Mesothelial cell of epicardium (in vitro differentiated cells): ENCODE data around the gene KIFC3. TPM values are rescaled to one million over a fixed set of nuclear protein-coding genes. Genes with fewer than 3 reads are reported as not detected.

ENCODE experiments used
- DNase-seq, 2 experiments: peaks; one replicate each; pipeline ENCODE4 v3.0.0; 2021; ENCODE audit warnings: low spot score in 2 of 2; ENCODE audit not compliant: unreplicated experiment in 2 of 2
- H3K27ac Mint-ChIP-seq: 2 replicates; pipeline ENCODE4 v1.8.0; 2021; ENCODE audit warnings: mixed read lengths
- H3K27me3 Mint-ChIP-seq: 2 replicates; pipeline ENCODE4 v1.8.0; 2021; ENCODE audit warnings: low read depth, mixed read lengths
- H3K36me3 Mint-ChIP-seq: 2 replicates; pipeline ENCODE4 v1.8.0; 2021; ENCODE audit warnings: mixed read lengths
- H3K4me1 Mint-ChIP-seq: 2 replicates; pipeline ENCODE4 v1.8.0; 2021; ENCODE audit warnings: mixed read lengths
- H3K4me3 Mint-ChIP-seq: 2 replicates; pipeline ENCODE4 v1.8.0; 2021; ENCODE audit warnings: mild to moderate bottlenecking, moderate library complexity, mixed read lengths
- H3K9me3 Mint-ChIP-seq: 2 replicates; pipeline ENCODE4 v1.8.0; 2021; ENCODE audit warnings: mixed read lengths
- CTCF ChIP-seq: fragments of 200-600 bp; sonication (generic); IDR thresholded peaks from one replicate; pipeline ENCODE4 v1.5.0; 2021; ENCODE audit warnings: antibody characterized with exemption; ENCODE audit not compliant: unreplicated experiment
- total RNA-seq: library from RNA; stranded (reverse); gene quantifications from 3 replicates; pipeline ENCODE4 v1.2.1, GENCODE V29; 2021

Gene KIFC3
- total RNA-seq, 1 donor from 2014 or later: 38.7 TPM

GRCh38 chr16:57738844-57739243 lies 63.4 kb downstream of the KIFC3 start:
- DNase-seq: no peak
- Mint-ChIP-seq H3K36me3 (peaks cover 3% of the 10 kb centered on the region), H3K9me3 (no peaks in the 10 kb centered on the region), H3K27me3 (no peaks in the 10 kb centered on the region), H3K4me1 (peaks cover 27% of the 10 kb centered on the region), H3K4me3 (no peak overlapping the region), H3K27ac (no peak overlapping the region)
- no peak for TF ChIP-seq CTCF

GRCh38 chr16:57736419-57737351 lies 65.6 kb downstream of the KIFC3 start:
- Mint-ChIP-seq H3K9me3 (peaks cover 13% of the 10 kb centered on the region), H3K27ac (peak overlapping the region; percentile 99), H3K4me3 (peak overlapping the region; percentile 89), H3K4me1 (peaks cover 27% of the 10 kb centered on the region), H3K27me3 (no peaks in the 10 kb centered on the region), H3K36me3 (peaks cover 3% of the 10 kb centered on the region)
- TF ChIP-seq CTCF: no peak
- no peak for DNase-seq

- peak within 1 kb of the TSS; percentile 89 for H3K4me3 Mint-ChIP-seq
- peaks cover 3% of the 10 kb centered on the region for H3K36me3 Mint-ChIP-seq
- DNase-seq: no peak
- peaks cover 13% of the 10 kb centered on the region for H3K9me3 Mint-ChIP-seq
- H3K4me1 Mint-ChIP-seq: peaks cover 25% of the 10 kb centered on the region
- no peak for TF ChIP-seq CTCF
- H3K27me3 Mint-ChIP-seq: peaks cover 3% of the 10 kb centered on the region
- H3K27ac Mint-ChIP-seq: peak within 1 kb of the TSS; percentile 99
Observed at GRCh38 chr16:57735755-57736418, 66.4 kb downstream of the KIFC3 start, which contains the start of gene KATNB1. TSS of gene KATNB1 (plus strand) at chr16:57735770. CDS start at chr16:57737244, 1,474 bp downstream.

- Mint-ChIP-seq H3K27ac (peak overlapping the region; percentile 99), H3K4me1 (peaks cover 25% of the 10 kb centered on the region), H3K9me3 (peaks cover 13% of the 10 kb centered on the region), H3K27me3 (peaks cover 3% of the 10 kb centered on the region), H3K36me3 (peaks cover 3% of the 10 kb centered on the region), H3K4me3 (peak overlapping the region; percentile 89)
- TF ChIP-seq CTCF: no peak
- peak; percentile 95 to 98 for DNase-seq
Observed at GRCh38 chr16:57734925-57735754, 67.2 kb downstream of the KIFC3 start.

GRCh38 chr16:57734308-57734924 lies 67.9 kb downstream of the KIFC3 start:
- H3K9me3 Mint-ChIP-seq: peaks cover 13% of the 10 kb centered on the region
- peak overlapping the region; percentile 89 for H3K4me3 Mint-ChIP-seq
- H3K4me1 Mint-ChIP-seq: peaks cover 25% of the 10 kb centered on the region
- no peak for DNase-seq
- peaks cover 3% of the 10 kb centered on the region for H3K27me3 Mint-ChIP-seq
- peak overlapping the region; percentile 99 for H3K27ac Mint-ChIP-seq
- H3K36me3 Mint-ChIP-seq: peaks cover 3% of the 10 kb centered on the region
- no peak for TF ChIP-seq CTCF
